ENCODE results near the gene SH2D1A.

GRCh38 chrX:124407226-124407625 is 60.9 kb downstream of the SH2D1A start:
- TF ChIP-seq POLR2A (IDR thresholded peaks at IDR 0.05), result no peak
- TF ChIP-seq CTCF (IDR thresholded peaks at IDR 0.05), result no peak
- TF ChIP-seq EP300 (IDR thresholded peaks at IDR 0.05), result no peak
- no peak for TF ChIP-seq POLR2AphosphoS5 (IDR thresholded peaks at IDR 0.05)
